Liver (tissue), 9 donors: Measurements from ENCODE around the gene MUSK. TPM values are rescaled to one million over a fixed set of nuclear protein-coding genes. Genes with fewer than 3 reads are reported as not detected.

ENCODE experiments used
- DNase-seq: peaks from one replicate; pipeline ENCODE4 v3.0.0-alpha.2; 2017; ENCODE audit warnings: low spot score
- H3K27ac ChIP-seq, 2 donors: one replicate each; pipeline ENCODE4 v1.7.0; 2013; ENCODE audit warnings: inconsistent platforms in 2 of 2, low read length in 2 of 2, control low read depth in 1 of 2, low read depth in 1 of 2, mild to moderate bottlenecking in 1 of 2
- H3K27me3 ChIP-seq, 4 donors: one replicate each; pipeline versions ENCODE4 v1.6.1 to v1.7.0; 2013; ENCODE audit warnings: low read length in 3 of 4, inconsistent platforms in 1 of 4, mild to moderate bottlenecking in 1 of 4, moderate library complexity in 1 of 4; ENCODE audit not compliant: control insufficient read depth in 4 of 4, insufficient read depth in 4 of 4
- H3K36me3 ChIP-seq, 4 donors: one replicate each; pipeline versions ENCODE4 v1.6.1 to v1.7.0; 2013; ENCODE audit warnings: low read length in 3 of 4, mild to moderate bottlenecking in 3 of 4, low read depth in 1 of 4, moderate library complexity in 1 of 4; ENCODE audit not compliant: control insufficient read depth in 4 of 4, insufficient read depth in 3 of 4
- H3K4me1 ChIP-seq, 4 donors: one replicate each; pipeline versions ENCODE4 v1.6.1 to v1.7.0; 2013; ENCODE audit warnings: low read length in 3 of 4, mild to moderate bottlenecking in 3 of 4, moderate library complexity in 1 of 4; ENCODE audit not compliant: control insufficient read depth in 4 of 4, insufficient read depth in 4 of 4
- H3K4me3 ChIP-seq, 3 donors: one replicate each; pipeline versions ENCODE4 v1.6.1 to v1.7.0; 2013; ENCODE audit warnings: low read length in 3 of 3, control low read depth in 1 of 3, low read depth in 1 of 3, mild to moderate bottlenecking in 1 of 3
- H3K9ac ChIP-seq, 2 donors: one replicate each; pipeline ENCODE4 v1.7.0; 2013; ENCODE audit warnings: low read length in 2 of 2, mild to moderate bottlenecking in 2 of 2, moderate library complexity in 2 of 2, control low read depth in 1 of 2, low read depth in 1 of 2
- H3K9me3 ChIP-seq, 4 donors: one replicate each; pipeline versions ENCODE4 v1.6.1 to v1.7.0; 2013; ENCODE audit warnings: low read length in 3 of 4; ENCODE audit not compliant: control insufficient read depth in 4 of 4
- EGR1 ChIP-seq, 2 donors: IDR thresholded peaks; 2 replicates each; pipeline ENCODE4 v1.6.1; 2016 to 2018; ENCODE audit warnings: antibody characterized with exemption in 2 of 2, low read depth in 2 of 2
- FOXA1 ChIP-seq: IDR thresholded peaks from 2 replicates; pipeline ENCODE4 v1.6.1; 2016; ENCODE audit warnings: antibody characterized with exemption
- FOXA2 ChIP-seq: IDR thresholded peaks from 2 replicates; pipeline ENCODE4 v1.6.1; 2016; ENCODE audit warnings: antibody characterized with exemption
- JUND ChIP-seq, 2 donors: IDR thresholded peaks; 2 replicates each; pipeline ENCODE4 v1.6.1; 2016; ENCODE audit warnings: antibody characterized with exemption in 2 of 2
- MAX ChIP-seq: IDR thresholded peaks from 2 replicates; pipeline ENCODE4 v1.6.1; 2016; ENCODE audit warnings: antibody characterized with exemption
- NR2F2 ChIP-seq: IDR thresholded peaks from 2 replicates; pipeline ENCODE4 v1.6.1; 2016; ENCODE audit warnings: antibody characterized with exemption
- RAD21 ChIP-seq, 2 donors: IDR thresholded peaks; 2 replicates each; pipeline ENCODE4 v1.6.1; 2016; ENCODE audit warnings: antibody characterized with exemption in 2 of 2, mild to moderate bottlenecking in 2 of 2
- REST ChIP-seq: IDR thresholded peaks from 2 replicates; pipeline ENCODE4 v1.6.1; 2016; ENCODE audit warnings: antibody characterized with exemption, mild to moderate bottlenecking
- RXRA ChIP-seq, 2 donors: IDR thresholded peaks; 2 replicates each; pipeline ENCODE4 v1.6.1; 2017 to 2018; ENCODE audit warnings: antibody characterized with exemption in 2 of 2, mild to moderate bottlenecking in 1 of 2
- SP1 ChIP-seq: IDR thresholded peaks from 2 replicates; pipeline ENCODE4 v1.6.1; 2018; ENCODE audit warnings: antibody characterized with exemption, mild to moderate bottlenecking
- ZBTB33 ChIP-seq: IDR thresholded peaks from 2 replicates; pipeline ENCODE4 v1.6.1; 2016; ENCODE audit warnings: antibody characterized with exemption
- WGBS: extraction: QIAGEN DNeasy Blood & Tissue Kit; methylation state at CpG from one replicate; pipeline ENCODE4 v1.1.7; 2013; 5-methylcytosine and 5-hydroxymethylcytosine counted together
- polyA plus RNA-seq, 2 donors: library from polyadenylated mRNA; stranded (reverse) in 1 of 2; unstranded in 1 of 2; fragments of 200-250 nt in 1 of 2; fragments of >200 nt in 1 of 2; fragmentation: Nextera tagmentation in 1 of 2; extraction: Ambion mirVana in 1 of 2; gene quantifications; one replicate each; pipeline versions ENCODE4 v1.2.1 to v1.2.3, GENCODE V29; 2013 to 2015
- total RNA-seq, 2 donors: library from RNA; depleted of rRNA; stranded (reverse); fragments of >200 nt; gene quantifications; one replicate each; pipeline ENCODE4 v1.2.3, GENCODE V29; 2014
- donor health status: healthy.
- donor health status: healthy.
- donor health status: healthy.
- donor health status: healthy.
- donor health status: healthy.

Gene MUSK
- total and polyA plus RNA-seq, 4 donors = 0.05 to 0.17 (median 0.10) TPM; not detected in 1

- H3K4me1 ChIP-seq = no peaks in the 10 kb centered on the region
- no peaks in the 10 kb centered on the region for H3K36me3 ChIP-seq
- no peak overlapping the region for H3K27ac ChIP-seq
- DNase-seq = no peak
- no peaks in the 10 kb centered on the region for H3K27me3 ChIP-seq
- TF ChIP-seq FOXA1 = no peak
- TF ChIP-seq RAD21 (IDR thresholded peaks at IDR 0.05) = no peak
- no peak for TF ChIP-seq RXRA (IDR thresholded peaks at IDR 0.05)
- TF ChIP-seq JUND (IDR thresholded peaks at IDR 0.05) = no peak
- no peak for TF ChIP-seq MAX
- no peak overlapping the region for H3K9ac ChIP-seq
- H3K4me3 ChIP-seq = no peak overlapping the region
- no peaks in the 10 kb centered on the region for H3K9me3 ChIP-seq
- 66% methylated on average over 3 of the region's 3 CpGs for WGBS
These were observed 166.8 kb downstream of the MUSK start for GRCh38 chr9:110835404-110835803.

GRCh38 chr9:110835859-110836271 is 167.3 kb downstream of the MUSK start:
- no peak overlapping the region for H3K4me3 ChIP-seq
- no peak for TF ChIP-seq MAX
- TF ChIP-seq SP1 = no peak
- no peak for TF ChIP-seq NR2F2
- H3K9me3 ChIP-seq = no peaks in the 10 kb centered on the region
- 82% methylated on average over 1 of the region's 1 CpG for WGBS
- H3K36me3 ChIP-seq = no peaks in the 10 kb centered on the region
- DNase-seq = no peak
- no peak overlapping the region for H3K9ac ChIP-seq
- H3K27me3 ChIP-seq = no peaks in the 10 kb centered on the region
- no peak overlapping the region for H3K27ac ChIP-seq
- H3K4me1 ChIP-seq = no peaks in the 10 kb centered on the region

GRCh38 chr9:110837401-110838005 is 168.9 kb downstream of the MUSK start:
- H3K9ac ChIP-seq = no peak overlapping the region
- H3K9me3 ChIP-seq = no peaks in the 10 kb centered on the region
- TF ChIP-seq EGR1 (IDR thresholded peaks at IDR 0.05; ENCODE audit: low read depth in 2 of 2) = no peak
- no peak for TF ChIP-seq REST
- TF ChIP-seq FOXA2 = no peak
- no peak for TF ChIP-seq ZBTB33
- no peak for TF ChIP-seq SP1
- WGBS = 79% methylated on average over 2 of the region's 2 CpGs
- no peaks in the 10 kb centered on the region for H3K27me3 ChIP-seq
- H3K4me3 ChIP-seq = no peak overlapping the region
- H3K36me3 ChIP-seq = no peaks in the 10 kb centered on the region
- H3K27ac ChIP-seq = no peak overlapping the region
- no peaks in the 10 kb centered on the region for H3K4me1 ChIP-seq
- DNase-seq = no peak
